ENCODE measurements around the gene GLYAT. TPM values are rescaled to one million over a fixed set of nuclear protein-coding genes. Genes with fewer than 3 reads are reported as not detected.
"Not testable (repeated sequence)": the region's sequence is repeated elsewhere in the genome, so short reads cannot be mapped to it uniquely, and the experiment has no call there.

Gene GLYAT
- total RNA-seq, 1 experiment from 2014 or later = not detected

DNA sequence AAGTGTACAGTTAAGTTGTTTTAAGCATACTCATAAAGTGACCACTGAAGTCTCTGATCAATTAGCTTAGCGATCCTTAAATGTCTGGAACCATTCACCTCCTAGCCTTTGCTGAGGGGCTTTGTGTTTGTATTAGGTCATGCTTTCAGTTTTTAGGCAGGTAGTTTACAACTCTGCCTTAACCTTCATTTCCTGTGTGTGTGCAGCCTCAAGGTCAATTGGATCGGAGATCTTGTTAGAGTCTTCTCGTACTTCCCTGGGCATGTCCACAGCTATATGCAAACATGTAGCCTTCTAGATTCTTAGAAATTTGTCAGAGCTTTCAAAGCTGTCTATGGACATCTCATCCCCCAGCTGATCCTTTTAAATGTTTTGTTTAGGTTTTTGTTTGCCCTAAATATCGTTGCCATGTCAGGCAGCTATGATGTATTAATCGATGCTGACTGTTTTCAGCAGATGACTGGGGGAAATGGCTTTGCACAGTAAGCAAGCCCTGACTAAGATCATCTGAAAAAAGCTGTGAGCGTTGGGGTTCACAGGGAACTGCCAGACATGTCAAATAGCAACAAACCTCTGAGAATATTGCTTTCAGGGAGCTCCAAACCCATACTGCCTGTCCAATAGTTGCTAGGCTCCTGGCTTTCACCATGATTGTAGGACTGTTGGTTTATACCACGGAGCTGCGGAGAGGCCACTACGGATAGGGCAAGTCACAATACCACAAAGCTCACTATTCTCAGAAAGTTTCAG lies 45.6 kb downstream of the GLYAT start:
- no peak overlapping the region for H3K4me3 ChIP-seq (ENCODE audit: low read depth in 2 of 2, low read length in 2 of 2)
- BruUV-seq (replicated peaks) = no TSS peak
- ATAC-seq (no peak), DNase-seq (ENCODE audit: low read depth, low spot score) (no peak)
- H3K9me3 ChIP-seq (ENCODE audit: control insufficient read depth, insufficient read depth, low read depth, low read length) = no peaks in the 10 kb centered on the region
- no peak for TF ChIP-seq POLR2AphosphoS5 (IDR thresholded peaks at IDR 0.05; ENCODE audit: low read depth, low read length)
- TF ChIP-seq, protein P1, sequence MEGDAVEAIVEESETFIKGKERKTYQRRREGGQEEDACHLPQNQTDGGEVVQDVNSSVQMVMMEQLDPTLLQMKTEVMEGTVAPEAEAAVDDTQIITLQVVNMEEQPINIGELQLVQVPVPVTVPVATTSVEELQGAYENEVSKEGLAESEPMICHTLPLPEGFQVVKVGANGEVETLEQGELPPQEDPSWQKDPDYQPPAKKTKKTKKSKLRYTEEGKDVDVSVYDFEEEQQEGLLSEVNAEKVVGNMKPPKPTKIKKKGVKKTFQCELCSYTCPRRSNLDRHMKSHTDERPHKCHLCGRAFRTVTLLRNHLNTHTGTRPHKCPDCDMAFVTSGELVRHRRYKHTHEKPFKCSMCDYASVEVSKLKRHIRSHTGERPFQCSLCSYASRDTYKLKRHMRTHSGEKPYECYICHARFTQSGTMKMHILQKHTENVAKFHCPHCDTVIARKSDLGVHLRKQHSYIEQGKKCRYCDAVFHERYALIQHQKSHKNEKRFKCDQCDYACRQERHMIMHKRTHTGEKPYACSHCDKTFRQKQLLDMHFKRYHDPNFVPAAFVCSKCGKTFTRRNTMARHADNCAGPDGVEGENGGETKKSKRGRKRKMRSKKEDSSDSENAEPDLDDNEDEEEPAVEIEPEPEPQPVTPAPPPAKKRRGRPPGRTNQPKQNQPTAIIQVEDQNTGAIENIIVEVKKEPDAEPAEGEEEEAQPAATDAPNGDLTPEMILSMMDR (IDR thresholded peaks at IDR 0.05) = no peak
- TF ChIP-seq REST (IDR thresholded peaks at IDR 0.05; ENCODE audit: insufficient read depth in 1 of 2, low read depth in 2 of 2, low read length in 1 of 2) = no peak
- no peak for TF ChIP-seq TCF7L2 (IDR thresholded peaks at IDR 0.05; ENCODE audit: low read depth, low read length)
- no peak for TF ChIP-seq SIN3A (IDR thresholded peaks at IDR 0.05; ENCODE audit: borderline replicate concordance, insufficient read depth, low read depth, low read length)
- H3K27ac ChIP-seq (ENCODE audit: low read length) = no peak overlapping the region
- intact Hi-C loops (cut with micrococcal nuclease; ENCODE audit: unreplicated experiment) = no loop called here
- H3K27me3 ChIP-seq (ENCODE audit: control insufficient read depth, insufficient read depth, low read length) = no peaks in the 10 kb centered on the region
- H3K4me1 ChIP-seq (ENCODE audit: control insufficient read depth, insufficient read depth, low read length) = no peaks in the 10 kb centered on the region
- ChIA-PET CTCF (interaction anchor here (0.5 kb wide), 1 partner anchor 65 kb away, joined by 4 read pairs; no protein-coding TSS in a partner anchor), POLR2A (no interaction called here)
- in situ Hi-C loops (cut with HindIII; ENCODE audit: low pct_unique_long_range_greater_than_20kb, low sequenced_read_pairs) = no loop called here
- H3K36me3 ChIP-seq (ENCODE audit: control insufficient read depth, insufficient read depth, low read length) = no peaks in the 10 kb centered on the region

DNA sequence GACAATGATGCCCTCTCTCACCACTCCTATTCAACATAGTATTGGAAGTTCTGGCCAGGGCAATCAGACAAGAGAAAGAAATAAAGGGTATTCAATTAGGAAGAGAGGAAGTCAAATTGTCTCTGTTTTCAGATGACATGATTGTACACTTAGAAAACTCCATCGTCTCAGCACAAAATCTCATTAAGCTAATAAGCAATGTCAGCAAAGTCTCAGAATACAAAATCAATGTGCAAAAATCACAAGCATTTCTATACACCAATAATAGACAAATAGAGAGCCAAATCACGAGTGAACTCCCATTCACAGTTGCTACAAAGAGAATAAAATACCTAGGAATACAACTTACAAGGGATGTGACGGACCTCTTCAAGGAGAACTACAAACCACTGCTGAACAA lies 49.1 kb downstream of the GLYAT start:
- POLR2A ChIA-PET; H3K36me3 ChIP-seq (ENCODE audit: control insufficient read depth, insufficient read depth, low read length); in situ Hi-C loops (cut with HindIII; ENCODE audit: low pct_unique_long_range_greater_than_20kb, low sequenced_read_pairs); CTCF ChIA-PET; intact Hi-C loops (cut with micrococcal nuclease; ENCODE audit: unreplicated experiment); DNase-seq (ENCODE audit: low read depth, low spot score); H3K4me3 ChIP-seq (ENCODE audit: low read depth in 2 of 2, low read length in 2 of 2); ATAC-seq; H3K9me3 ChIP-seq (ENCODE audit: control insufficient read depth, insufficient read depth, low read depth, low read length); BruUV-seq (replicated peaks); H3K27ac ChIP-seq (ENCODE audit: low read length); H3K4me1 ChIP-seq (ENCODE audit: control insufficient read depth, insufficient read depth, low read length); H3K27me3 ChIP-seq (ENCODE audit: control insufficient read depth, insufficient read depth, low read length): not testable (repeated sequence)

GRCh38 chr11:58677536-58677935 lies 54.2 kb downstream of the GLYAT start:
- BruUV-seq (replicated peaks); CTCF ChIA-PET; DNase-seq (ENCODE audit: low read depth, low spot score); H3K4me1 ChIP-seq (ENCODE audit: control insufficient read depth, insufficient read depth, low read length); ATAC-seq; H3K4me3 ChIP-seq (ENCODE audit: low read depth in 2 of 2, low read length in 2 of 2); H3K27ac ChIP-seq (ENCODE audit: low read length); H3K9me3 ChIP-seq (ENCODE audit: control insufficient read depth, insufficient read depth, low read depth, low read length); H3K36me3 ChIP-seq (ENCODE audit: control insufficient read depth, insufficient read depth, low read length); H3K27me3 ChIP-seq (ENCODE audit: control insufficient read depth, insufficient read depth, low read length); in situ Hi-C loops (cut with HindIII; ENCODE audit: low pct_unique_long_range_greater_than_20kb, low sequenced_read_pairs): not testable (repeated sequence)
- intact Hi-C loops (cut with micrococcal nuclease; ENCODE audit: unreplicated experiment) = loop anchor here (5.0 to 10.0 kb wide), 2 partner anchors 103 to 225 kb away; partner anchors contain the start of genes LPXN and ZFP91
- POLR2A ChIA-PET = interaction anchor here (0.5 kb wide), 1 partner anchor 50 kb away, joined by 10 read pairs; no protein-coding TSS in a partner anchor
